Ishikawa (cell line): Measurements from ENCODE around the gene PCCA.

Experiments used
- CEBPB ChIP-seq: IDR thresholded peaks from 2 replicates; pipeline ENCODE4 v1.6.1; 2012
- CREB1 ChIP-seq: IDR thresholded peaks from 2 replicates; pipeline ENCODE4 v1.6.1; 2012; ENCODE audit warnings: low read depth
- EGR1 ChIP-seq: IDR thresholded peaks from 2 replicates; pipeline ENCODE4 v1.6.1; 2012
- EP300 ChIP-seq: IDR thresholded peaks from 2 replicates; pipeline ENCODE4 v1.6.1; 2012; ENCODE audit warnings: borderline replicate concordance
- FOXM1 ChIP-seq: IDR thresholded peaks from 2 replicates; pipeline ENCODE4 v1.6.1; 2012; ENCODE audit warnings: low read depth, borderline replicate concordance
- MAX ChIP-seq: IDR thresholded peaks from 2 replicates; pipeline ENCODE4 v1.6.1; 2012
- NFIC ChIP-seq: IDR thresholded peaks from 2 replicates; pipeline ENCODE4 v1.6.1; 2012
- RAD21 ChIP-seq: IDR thresholded peaks from 2 replicates; pipeline ENCODE4 v1.6.1; 2012; ENCODE audit warnings: low read depth
- TAF1 ChIP-seq: IDR thresholded peaks from 2 replicates; pipeline ENCODE4 v1.6.1; 2012; ENCODE audit warnings: low read depth, mild to moderate bottlenecking
- TCF12 ChIP-seq: IDR thresholded peaks from 2 replicates; pipeline ENCODE4 v1.6.1; 2012; ENCODE audit warnings: low read depth
- TEAD4 ChIP-seq: IDR thresholded peaks from 2 replicates; pipeline ENCODE4 v1.6.1; 2012
- YY1 ChIP-seq: IDR thresholded peaks from 2 replicates; pipeline ENCODE4 v1.6.1; 2012; ENCODE audit warnings: low read depth
- ZBTB7A ChIP-seq: IDR thresholded peaks from 2 replicates; pipeline ENCODE4 v1.6.1; 2012; ENCODE audit warnings: low read depth
- TF ChIP-seq, protein P1 (sequence below): IDR thresholded peaks from 2 replicates; pipeline ENCODE4 v1.6.1; 2012
- TF ChIP-seq, protein P2 (sequence below): IDR thresholded peaks from 2 replicates; pipeline ENCODE4 v1.6.1; 2012; ENCODE audit warnings: low read depth, mild to moderate bottlenecking

Gene PCCA

GRCh38 chr13:100088273-100088643, 635 bp upstream of the PCCA start:
- TF ChIP-seq EP300, result no peak
- no peak for TF ChIP-seq FOXM1
- no peak for TF ChIP-seq EGR1
- TF ChIP-seq NFIC, result no peak
- TF ChIP-seq YY1, result no peak
- TF ChIP-seq TAF1, result no peak
- no peak for TF ChIP-seq MAX
- no peak for TF ChIP-seq ZBTB7A
- TF ChIP-seq TEAD4, result no peak
- TF ChIP-seq TCF12, result no peak; the same call in 1 of the 2 replicates
- TF ChIP-seq, protein P1, sequence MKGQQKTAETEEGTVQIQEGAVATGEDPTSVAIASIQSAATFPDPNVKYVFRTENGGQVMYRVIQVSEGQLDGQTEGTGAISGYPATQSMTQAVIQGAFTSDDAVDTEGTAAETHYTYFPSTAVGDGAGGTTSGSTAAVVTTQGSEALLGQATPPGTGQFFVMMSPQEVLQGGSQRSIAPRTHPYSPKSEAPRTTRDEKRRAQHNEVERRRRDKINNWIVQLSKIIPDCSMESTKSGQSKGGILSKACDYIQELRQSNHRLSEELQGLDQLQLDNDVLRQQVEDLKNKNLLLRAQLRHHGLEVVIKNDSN, result no peak
- TF ChIP-seq CREB1, result no peak
- TF ChIP-seq CEBPB, result no peak
- TF ChIP-seq, protein P2, sequence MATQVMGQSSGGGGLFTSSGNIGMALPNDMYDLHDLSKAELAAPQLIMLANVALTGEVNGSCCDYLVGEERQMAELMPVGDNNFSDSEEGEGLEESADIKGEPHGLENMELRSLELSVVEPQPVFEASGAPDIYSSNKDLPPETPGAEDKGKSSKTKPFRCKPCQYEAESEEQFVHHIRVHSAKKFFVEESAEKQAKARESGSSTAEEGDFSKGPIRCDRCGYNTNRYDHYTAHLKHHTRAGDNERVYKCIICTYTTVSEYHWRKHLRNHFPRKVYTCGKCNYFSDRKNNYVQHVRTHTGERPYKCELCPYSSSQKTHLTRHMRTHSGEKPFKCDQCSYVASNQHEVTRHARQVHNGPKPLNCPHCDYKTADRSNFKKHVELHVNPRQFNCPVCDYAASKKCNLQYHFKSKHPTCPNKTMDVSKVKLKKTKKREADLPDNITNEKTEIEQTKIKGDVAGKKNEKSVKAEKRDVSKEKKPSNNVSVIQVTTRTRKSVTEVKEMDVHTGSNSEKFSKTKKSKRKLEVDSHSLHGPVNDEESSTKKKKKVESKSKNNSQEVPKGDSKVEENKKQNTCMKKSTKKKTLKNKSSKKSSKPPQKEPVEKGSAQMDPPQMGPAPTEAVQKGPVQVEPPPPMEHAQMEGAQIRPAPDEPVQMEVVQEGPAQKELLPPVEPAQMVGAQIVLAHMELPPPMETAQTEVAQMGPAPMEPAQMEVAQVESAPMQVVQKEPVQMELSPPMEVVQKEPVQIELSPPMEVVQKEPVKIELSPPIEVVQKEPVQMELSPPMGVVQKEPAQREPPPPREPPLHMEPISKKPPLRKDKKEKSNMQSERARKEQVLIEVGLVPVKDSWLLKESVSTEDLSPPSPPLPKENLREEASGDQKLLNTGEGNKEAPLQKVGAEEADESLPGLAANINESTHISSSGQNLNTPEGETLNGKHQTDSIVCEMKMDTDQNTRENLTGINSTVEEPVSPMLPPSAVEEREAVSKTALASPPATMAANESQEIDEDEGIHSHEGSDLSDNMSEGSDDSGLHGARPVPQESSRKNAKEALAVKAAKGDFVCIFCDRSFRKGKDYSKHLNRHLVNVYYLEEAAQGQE, result no peak
- no peak for TF ChIP-seq RAD21

DNA sequence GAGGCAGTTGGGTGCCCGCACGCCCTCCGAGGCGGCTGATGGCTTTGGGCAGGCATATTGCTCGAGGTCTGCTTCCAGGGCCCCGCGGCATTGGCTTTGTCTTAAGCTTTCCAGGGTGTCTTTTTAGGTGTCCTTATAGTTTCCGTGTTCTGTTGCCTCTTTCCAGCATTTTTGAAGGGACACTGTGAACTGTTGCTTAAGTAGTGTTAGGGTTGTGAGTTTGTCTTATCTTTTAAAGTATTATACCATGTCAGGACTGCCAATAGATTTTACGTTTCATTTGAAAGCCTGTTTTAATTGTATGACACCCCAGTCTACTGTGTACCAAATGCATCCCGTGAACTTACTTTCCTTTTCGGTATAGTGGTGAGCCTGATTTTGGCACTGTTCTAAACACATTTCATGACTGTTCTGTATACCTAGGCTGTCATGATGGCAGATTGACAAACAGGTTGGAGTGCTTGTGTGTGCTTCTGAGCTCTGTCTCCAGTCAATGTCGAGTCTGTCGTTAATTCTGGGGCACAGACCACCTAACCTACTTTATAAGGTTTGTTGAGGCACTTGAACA, 656 bp downstream of the PCCA start:
- no peak for TF ChIP-seq EGR1
- TF ChIP-seq TCF12, result no peak
- no peak for TF ChIP-seq FOXM1

DNA sequence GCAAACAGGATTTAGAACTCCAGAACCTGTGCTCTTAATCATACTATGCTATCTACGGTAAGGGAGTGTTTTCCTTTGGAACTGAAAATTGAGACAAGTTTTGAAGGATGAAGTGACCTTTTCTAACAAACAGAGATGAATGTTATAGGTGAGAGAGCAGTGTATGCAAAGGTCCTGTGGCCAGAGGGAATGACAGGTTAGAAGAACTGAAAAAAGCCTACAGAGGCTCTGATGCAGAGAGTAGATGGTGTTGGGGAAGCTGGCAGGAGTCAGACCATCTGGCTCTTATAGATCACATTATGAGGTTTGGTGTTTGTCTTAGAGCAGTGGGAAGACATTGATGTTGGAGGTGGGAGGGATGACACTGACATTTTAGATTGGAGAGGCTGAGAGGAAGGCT, 2.0 kb downstream of the PCCA start:
- TF ChIP-seq NFIC (no peak), MAX (no peak), FOXM1 (no peak), TCF12 (no peak), CEBPB (no peak), ZBTB7A (no peak), TEAD4 (no peak), EP300 (no peak), RAD21 (no peak), CREB1 (no peak)
- TF ChIP-seq, protein P2, result no peak

GRCh38 chr13:100091391-100091790, 2.5 kb downstream of the PCCA start:
- TF ChIP-seq EGR1 (no peak), ZBTB7A (no peak), EP300 (no peak), CEBPB (no peak), TAF1 (no peak), NFIC (no peak), RAD21 (no peak), TCF12 (no peak), FOXM1 (no peak), MAX (no peak), TEAD4 (no peak), CREB1 (no peak)
- TF ChIP-seq, protein P2, result no peak

- TF ChIP-seq FOXM1 (no peak), TCF12 (no peak), NFIC (no peak), TAF1 (no peak), YY1 (no peak), CREB1 (no peak), MAX (no peak), EGR1 (no peak)
- TF ChIP-seq, protein P2, result no peak
Measured at GRCh38 chr13:100095498-100095897, 6.6 kb downstream of the PCCA start.
